Left kidney (tissue), 2 donors: ENCODE data around the gene UBALD1. TPM values are rescaled to one million over a fixed set of nuclear protein-coding genes. Genes with fewer than 3 reads are reported as not detected.
A peak's percentile ranks its signal among the peaks of the same experiment; 100 is the strongest.

Experiments
- DNase-seq: peaks from one replicate; pipeline ENCODE4 v3.0.0-alpha.2; 2013
- polyA plus RNA-seq: library from polyadenylated mRNA; unstranded; fragments of 120-200 nt; gene quantifications from one replicate; pipeline ENCODE4 v1.2.1, GENCODE V29; 2013; ENCODE audit not compliant: insufficient read length

UBALD1 gene
- polyA plus RNA-seq, 1 donor = 13.3 TPM

GRCh38 chr16:4617880-4618279 lies 3.2 kb upstream of the UBALD1 start:
- no peak for DNase-seq

- peak; percentile 100 for DNase-seq
Measured at GRCh38 chr16:4616047-4616811, 1.5 kb upstream of the UBALD1 start.

GRCh38 chr16:4615384-4616046 lies 827 bp upstream of the UBALD1 start:
- DNase-seq = no peak

GRCh38 chr16:4613636-4614570 lies 785 bp downstream of the UBALD1 start:
- no peak for DNase-seq

- no peak for DNase-seq
Measured at GRCh38 chr16:4612977-4613635, 1.6 kb downstream of the UBALD1 start.

GRCh38 chr16:4612474-4612931 lies 2.2 kb downstream of the UBALD1 start:
- no peak for DNase-seq

- DNase-seq = no peak
Measured at GRCh38 chr16:4611337-4612021, 3.2 kb downstream of the UBALD1 start.

- DNase-seq = no peak
Measured at GRCh38 chr16:4610011-4611005, 4.4 kb downstream of the UBALD1 start.

- no peak for DNase-seq
Measured at GRCh38 chr16:4609200-4610010, 5.3 kb downstream of the UBALD1 start.

- no peak for DNase-seq
Measured at GRCh38 chr16:4608704-4608980, 6.0 kb downstream of the UBALD1 start.

GRCh38 chr16:4607841-4608703 lies 6.6 kb downstream of the UBALD1 start:
- no peak for DNase-seq

- no peak for DNase-seq
Measured at GRCh38 chr16:4606354-4606753, 8.3 kb downstream of the UBALD1 start.

- DNase-seq = no peak
Measured at GRCh38 chr16:4604401-4604800, 10.3 kb downstream of the UBALD1 start.

GRCh38 chr16:4603624-4604170 lies 11.0 kb downstream of the UBALD1 start:
- no peak for DNase-seq

- DNase-seq = no peak
Measured at GRCh38 chr16:4602331-4602730, 12.4 kb downstream of the UBALD1 start.

GRCh38 chr16:4601864-4602186 lies 12.9 kb downstream of the UBALD1 start:
- no peak for DNase-seq

- DNase-seq = no peak
Measured at GRCh38 chr16:4601036-4601863, 13.4 kb downstream of the UBALD1 start.
